ACC112 (cell line): ENCODE data around the gene SPAG9.

ENCODE experiments used
- H2AFZ ChIP-seq: fragments of 200-600 bp; sonication (generic); one replicate; pipeline ENCODE4 v1.6.0; 2017; ENCODE audit warnings: antibody characterized with exemption, low read length; ENCODE audit not compliant: unreplicated experiment
- H3K27ac ChIP-seq: fragments of 200-600 bp; sonication (generic); 2 replicates; pipeline ENCODE4 v1.5.1; 2014; ENCODE audit warnings: low read depth, mild to moderate bottlenecking, antibody characterized with exemption, low read length, moderate library complexity
- H3K27me3 ChIP-seq: fragments of 200-600 bp; sonication (generic); 2 replicates; pipeline ENCODE4 v1.6.1; 2014; ENCODE audit warnings: mild to moderate bottlenecking, antibody characterized with exemption, low read length, moderate library complexity, mixed read lengths; ENCODE audit not compliant: insufficient read depth
- H3K36me3 ChIP-seq: fragments of 200-600 bp; sonication (generic); 2 replicates; pipeline ENCODE4 v1.6.1; 2016; ENCODE audit warnings: mild to moderate bottlenecking, antibody characterized with exemption, low read length, moderate library complexity, mixed read lengths; ENCODE audit not compliant: insufficient read depth
- H3K4me1 ChIP-seq: fragments of 200-600 bp; sonication (generic); one replicate; pipeline ENCODE4 v1.6.1; 2016; ENCODE audit warnings: low read length, mixed read lengths; ENCODE audit not compliant: insufficient read depth, unreplicated experiment, control insufficient read depth
- H3K4me3 ChIP-seq: fragments of 200-600 bp; sonication (generic); 2 replicates; pipeline ENCODE4 v1.5.1; 2014; ENCODE audit warnings: mild to moderate bottlenecking, low read depth, low read length
- H3K79me2 ChIP-seq: fragments of 200-600 bp; sonication (generic); one replicate; pipeline ENCODE4 v1.6.0; 2016; ENCODE audit warnings: low read length; ENCODE audit not compliant: control insufficient read depth, unreplicated experiment, insufficient read depth

SPAG9 gene

GRCh38 chr17:50963139-50963538 is 157.5 kb downstream of the SPAG9 start:
- Histone ChIP-seq H2AFZ (no peak overlapping the region), H3K27ac (no peak overlapping the region), H3K27me3 (no peaks in the 10 kb centered on the region), H3K4me3 (no peak overlapping the region), H3K36me3 (peaks cover 3% of the 10 kb centered on the region; the same call in 1 of the 2 replicates), H3K4me1 (no peaks in the 10 kb centered on the region), H3K79me2 (no peaks in the 10 kb centered on the region)

- H3K4me1 ChIP-seq = no peaks in the 10 kb centered on the region
- no peak overlapping the region for H2AFZ ChIP-seq
- H3K27ac ChIP-seq = no peak overlapping the region
- H3K36me3 ChIP-seq = peaks cover 3% of the 10 kb centered on the region; the same call in 1 of the 2 replicates
- H3K27me3 ChIP-seq = no peaks in the 10 kb centered on the region
- H3K79me2 ChIP-seq = no peaks in the 10 kb centered on the region
- H3K4me3 ChIP-seq = no peak overlapping the region
These were observed 159.1 kb downstream of the SPAG9 start for GRCh38 chr17:50961282-50962220.

- no peak overlapping the region for H2AFZ ChIP-seq
- no peaks in the 10 kb centered on the region for H3K27me3 ChIP-seq
- no peak overlapping the region for H3K4me3 ChIP-seq
- no peak overlapping the region for H3K27ac ChIP-seq
- no peaks in the 10 kb centered on the region for H3K79me2 ChIP-seq
- H3K4me1 ChIP-seq = no peaks in the 10 kb centered on the region
- peaks cover 3% of the 10 kb centered on the region; the same call in 1 of the 2 replicates for H3K36me3 ChIP-seq
These were observed 161.3 kb downstream of the SPAG9 start for GRCh38 chr17:50959341-50959740.

- Histone ChIP-seq H3K27me3 (no peaks in the 10 kb centered on the region), H3K27ac (no peak overlapping the region), H2AFZ (no peak overlapping the region), H3K4me1 (no peaks in the 10 kb centered on the region), H3K4me3 (no peak overlapping the region), H3K79me2 (no peaks in the 10 kb centered on the region), H3K36me3 (no peaks in the 10 kb centered on the region)
These were observed 162.8 kb downstream of the SPAG9 start for GRCh38 chr17:50957600-50958575.

- no peak overlapping the region for H3K27ac ChIP-seq
- no peaks in the 10 kb centered on the region for H3K27me3 ChIP-seq
- peaks cover 4% of the 10 kb centered on the region for H3K4me1 ChIP-seq
- H2AFZ ChIP-seq = no peak overlapping the region
- H3K36me3 ChIP-seq = no peaks in the 10 kb centered on the region
- no peaks in the 10 kb centered on the region for H3K79me2 ChIP-seq
- no peak overlapping the region for H3K4me3 ChIP-seq
These were observed 163.7 kb downstream of the SPAG9 start for GRCh38 chr17:50956750-50957523.

GRCh38 chr17:50956409-50956749 is 164.3 kb downstream of the SPAG9 start:
- Histone ChIP-seq H3K27ac (no peak overlapping the region), H3K4me1 (peaks cover 8% of the 10 kb centered on the region), H3K4me3 (no peak overlapping the region), H2AFZ (no peak overlapping the region), H3K27me3 (no peaks in the 10 kb centered on the region), H3K36me3 (no peaks in the 10 kb centered on the region), H3K79me2 (no peaks in the 10 kb centered on the region)

- Histone ChIP-seq H3K4me3 (no peak overlapping the region), H3K27me3 (no peaks in the 10 kb centered on the region), H2AFZ (no peak overlapping the region), H3K4me1 (peaks cover 13% of the 10 kb centered on the region), H3K36me3 (no peaks in the 10 kb centered on the region), H3K27ac (no peak overlapping the region), H3K79me2 (no peaks in the 10 kb centered on the region)
These were observed 165.0 kb downstream of the SPAG9 start for GRCh38 chr17:50955667-50956120.

- Histone ChIP-seq H3K36me3 (no peaks in the 10 kb centered on the region), H2AFZ (no peak overlapping the region), H3K4me1 (peaks cover 17% of the 10 kb centered on the region), H3K27ac (no peak overlapping the region), H3K79me2 (no peaks in the 10 kb centered on the region), H3K27me3 (no peaks in the 10 kb centered on the region), H3K4me3 (no peak overlapping the region)
These were observed 165.5 kb downstream of the SPAG9 start for GRCh38 chr17:50955160-50955559.

- peaks cover 22% of the 10 kb centered on the region for H3K4me1 ChIP-seq
These were observed 166.0 kb downstream of the SPAG9 start for GRCh38 chr17:50954641-50955121.

More at GRCh38 chr17:50954641-50955121, 166.0 kb downstream of the SPAG9 start:
- Histone ChIP-seq H2AFZ (no peak overlapping the region), H3K4me3 (no peak overlapping the region), H3K36me3 (no peaks in the 10 kb centered on the region), H3K79me2 (no peaks in the 10 kb centered on the region), H3K27me3 (no peaks in the 10 kb centered on the region), H3K27ac (no peak overlapping the region)
